GM19324 (cell line): Measurements from ENCODE around the gene NFAT5.
"Not testable (repeated sequence)": the region's sequence is repeated elsewhere in the genome, so short reads cannot be mapped to it uniquely, and the experiment has no call there.

Experiments
- ATAC-seq: cut with Tn5 transposase; IDR thresholded peaks from one replicate; pipeline ENCODE4 v1.9.1; 2021; ENCODE audit warnings: mild to moderate bottlenecking, moderate library complexity; ENCODE audit not compliant: unreplicated experiment, low FRiP score

NFAT5 gene

DNA sequence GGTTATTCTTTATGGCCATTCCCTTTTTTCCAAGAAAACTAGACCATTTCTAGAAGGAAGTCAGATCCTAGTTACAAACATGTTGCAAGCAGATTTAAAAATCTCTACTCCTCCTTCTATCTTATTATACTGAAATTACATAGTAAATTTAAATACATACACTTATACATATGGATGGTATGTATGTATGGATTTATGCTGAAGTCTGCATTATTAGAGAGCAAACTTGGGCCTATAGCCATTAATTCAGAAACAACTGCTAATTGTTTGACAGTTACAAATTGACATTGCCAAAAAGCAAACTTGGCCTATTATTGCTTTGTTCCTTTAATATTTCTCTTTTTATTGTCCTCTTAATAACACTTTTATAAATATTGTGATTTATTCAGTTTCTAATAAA, 67.1 kb downstream of the NFAT5 start:
- no peak for ATAC-seq

DNA sequence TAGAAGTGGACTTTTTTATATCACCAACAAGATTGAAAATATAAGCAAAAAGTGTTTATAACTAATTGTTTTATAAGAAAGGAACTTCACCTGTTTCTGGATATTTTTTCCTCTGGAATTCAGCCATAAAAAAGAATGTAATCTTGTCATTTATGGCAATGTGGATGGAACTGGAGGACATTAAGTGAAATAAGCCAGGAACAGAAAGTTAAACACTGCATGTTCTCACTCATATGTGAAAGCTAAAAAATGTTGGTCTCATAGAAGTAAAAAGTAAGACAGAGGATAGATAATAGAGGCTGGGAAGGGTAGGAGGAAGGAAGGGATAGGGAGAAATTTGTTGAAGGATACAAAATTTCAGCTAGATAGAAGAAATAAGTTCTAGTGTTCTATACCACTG, 67.6 kb downstream of the NFAT5 start:
- no peak for ATAC-seq

DNA sequence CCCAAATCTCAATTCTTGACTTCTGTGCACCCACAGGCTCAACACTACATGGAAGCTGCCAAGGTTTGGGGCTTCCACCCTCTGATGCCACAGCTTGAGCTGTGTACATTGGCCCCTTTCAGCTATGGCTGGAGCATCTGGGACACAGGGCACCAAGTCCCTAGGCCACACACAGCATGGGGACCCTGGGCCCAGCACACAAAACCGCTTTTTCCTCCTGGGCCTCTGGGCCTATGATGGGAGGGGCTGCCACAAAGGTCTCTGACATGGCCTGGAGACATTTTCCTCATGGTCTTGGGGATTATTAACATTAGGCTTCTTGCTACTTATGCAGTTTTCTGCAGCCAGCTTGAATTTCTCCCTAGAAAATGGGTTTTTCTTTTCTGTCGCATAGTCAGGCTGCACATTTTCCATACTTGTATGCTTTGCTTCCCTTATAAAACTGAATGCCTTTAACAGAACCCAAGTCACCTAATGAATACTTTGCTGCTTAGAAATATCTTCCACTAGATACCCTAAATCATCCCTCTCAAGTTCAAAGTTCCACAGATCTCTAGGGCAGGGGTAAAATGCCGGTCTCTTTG, 70.9 kb downstream of the NFAT5 start:
- not testable (repeated sequence) for ATAC-seq

DNA sequence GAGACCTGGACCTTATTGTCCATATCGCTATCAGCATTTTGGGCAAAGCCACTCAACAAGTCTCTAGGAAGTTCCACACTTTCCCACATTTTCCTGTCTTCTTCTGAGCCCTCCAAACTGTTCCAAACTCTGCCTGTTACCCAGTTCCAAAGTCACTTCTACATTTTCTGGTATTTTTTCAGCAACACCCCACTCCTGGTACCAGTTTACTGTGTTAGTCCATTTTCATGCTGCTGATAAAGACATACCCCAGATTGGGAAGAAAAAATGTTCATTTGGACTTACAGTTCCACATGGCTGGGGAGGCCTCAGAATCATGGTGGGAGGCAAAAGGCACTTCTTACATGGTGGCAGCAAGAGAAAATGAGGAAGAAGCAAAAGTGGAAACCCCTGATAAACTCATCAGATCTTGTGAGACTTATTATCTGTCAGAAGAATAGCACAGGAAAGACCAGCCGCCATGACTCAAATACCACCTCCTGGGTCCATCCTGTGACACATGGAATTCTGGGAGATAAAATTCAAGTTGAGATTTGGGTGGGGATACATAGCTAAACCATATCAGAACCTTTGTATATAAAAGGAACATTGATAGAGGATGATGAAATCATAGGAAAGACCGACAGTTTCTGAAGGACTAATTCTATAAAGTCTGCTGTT, 71.6 kb downstream of the NFAT5 start:
- ATAC-seq, result not testable (repeated sequence)

DNA sequence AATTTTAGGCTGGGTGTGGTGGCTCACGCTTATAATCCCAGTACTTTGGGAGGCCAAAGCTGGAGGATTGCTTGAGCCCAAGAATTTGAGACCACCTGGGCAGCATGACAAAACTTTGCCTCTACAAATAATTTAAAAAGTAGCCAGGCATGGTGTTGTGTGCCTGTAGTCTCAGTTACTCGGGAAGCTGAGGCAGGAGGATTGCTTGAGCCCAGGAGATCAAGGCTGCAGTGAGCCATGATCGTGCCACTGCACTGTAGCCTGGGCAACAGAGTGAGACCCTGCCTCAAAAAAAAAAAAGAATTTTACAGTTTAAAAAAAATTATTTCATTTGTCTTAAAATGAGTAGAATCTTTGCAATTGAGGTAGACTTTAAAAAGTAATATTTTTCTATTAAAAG, 78.2 kb downstream of the NFAT5 start:
- ATAC-seq, result not testable (repeated sequence)

DNA sequence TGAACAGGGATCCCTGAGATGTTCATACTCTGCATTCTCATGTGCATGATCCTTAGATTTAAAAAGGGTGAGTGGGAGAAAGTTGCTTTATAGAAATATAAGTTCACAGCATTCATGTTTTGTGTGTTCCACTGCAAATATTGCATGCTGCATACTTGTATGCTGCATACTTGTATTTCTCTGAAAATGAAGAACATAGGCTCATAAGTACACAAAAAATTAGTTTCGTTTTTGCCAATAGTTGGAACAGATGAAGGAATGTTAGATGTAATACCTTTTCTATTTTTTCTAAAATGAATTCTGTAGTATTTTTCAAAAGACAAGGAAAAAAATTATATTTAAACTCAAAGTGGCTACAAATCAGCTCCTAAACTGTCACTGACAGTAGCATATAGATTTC, 79.0 kb downstream of the NFAT5 start:
- no peak for ATAC-seq

DNA sequence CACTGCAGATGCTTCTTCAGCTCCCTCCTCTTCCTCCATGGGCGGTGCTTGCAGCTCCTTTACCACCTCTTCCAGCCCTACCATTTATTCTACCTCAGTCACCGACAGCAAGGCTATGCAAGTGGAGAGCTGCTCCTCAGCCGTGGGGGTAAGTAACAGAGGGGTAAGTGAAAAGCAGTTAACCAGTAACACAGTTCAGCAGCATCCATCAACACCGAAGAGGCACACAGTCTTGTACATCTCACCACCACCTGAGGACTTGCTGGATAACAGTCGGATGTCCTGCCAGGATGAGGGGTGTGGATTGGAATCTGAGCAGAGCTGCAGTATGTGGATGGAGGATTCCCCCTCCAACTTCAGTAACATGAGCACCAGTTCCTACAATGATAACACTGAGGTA, 81.3 kb downstream of the NFAT5 start:
- no peak for ATAC-seq

DNA sequence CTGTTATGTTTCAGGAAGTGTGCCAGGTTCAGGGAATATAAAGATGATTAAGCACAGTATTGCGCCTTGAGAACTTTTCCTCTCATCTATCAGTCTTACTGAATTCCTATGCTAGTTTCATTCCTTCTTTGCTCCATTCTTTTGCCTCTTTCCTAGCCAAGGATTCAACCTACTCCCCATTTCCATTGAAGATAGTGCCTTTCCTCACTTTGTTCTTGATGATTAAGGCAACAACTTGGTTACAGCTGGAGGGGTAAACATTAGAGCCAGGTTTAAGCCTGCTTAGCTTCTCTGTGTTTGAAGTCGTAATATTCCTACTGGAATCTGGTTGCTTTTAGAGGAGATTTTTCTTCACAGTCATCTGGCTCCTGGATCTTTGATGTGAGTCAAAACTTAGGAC, 85.5 kb downstream of the NFAT5 start:
- ATAC-seq, result no peak

DNA sequence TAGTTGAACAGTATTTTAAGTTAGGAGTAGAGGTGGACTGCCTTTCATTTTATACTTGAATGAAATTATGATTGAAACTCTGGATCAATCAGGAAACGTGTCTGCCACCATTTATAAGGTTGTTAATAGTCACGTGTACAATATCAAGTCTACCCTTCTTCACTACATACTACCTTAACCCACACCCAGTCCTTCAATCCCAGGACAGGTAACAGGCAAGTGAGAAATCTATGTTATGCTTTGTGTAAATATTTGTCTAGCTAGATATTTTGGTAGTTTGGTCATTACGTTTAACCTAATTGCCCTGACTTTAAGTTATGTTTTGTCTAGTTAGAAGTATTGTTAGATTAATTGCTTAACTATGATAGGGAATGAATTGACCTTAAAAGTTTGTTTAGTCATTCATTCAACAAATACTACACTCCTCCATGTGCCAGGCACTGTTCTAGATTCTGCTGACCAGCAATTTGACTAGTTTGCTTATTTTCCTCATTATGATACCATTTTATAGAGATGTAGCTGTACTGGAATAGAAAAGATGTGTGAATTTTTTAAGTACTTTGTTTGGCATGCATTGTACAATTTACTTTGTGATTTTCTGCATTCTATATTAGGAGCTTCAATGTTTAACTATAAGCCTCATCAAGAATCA, 88.6 kb downstream of the NFAT5 start:
- ATAC-seq, result no peak

DNA sequence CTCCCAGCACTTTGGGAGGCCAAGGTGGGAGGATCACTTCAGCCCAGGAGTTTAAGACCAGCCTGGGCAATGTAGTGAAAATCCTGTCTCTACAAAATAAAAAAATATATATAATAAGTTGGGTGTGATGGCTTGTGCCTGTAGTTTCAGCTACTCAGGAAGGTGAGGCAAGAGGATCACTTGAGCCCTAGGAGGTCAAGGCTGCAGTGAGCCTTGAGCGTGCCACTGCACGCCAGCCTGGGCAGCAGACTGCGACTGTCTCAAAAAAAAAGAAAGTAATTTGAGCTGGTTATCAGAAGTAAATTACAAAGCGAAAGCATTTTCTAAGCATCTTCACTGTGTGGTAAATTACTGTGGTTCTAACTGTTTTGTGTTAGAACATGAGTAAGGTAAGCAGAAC, 94.4 kb downstream of the NFAT5 start:
- ATAC-seq, result no peak

DNA sequence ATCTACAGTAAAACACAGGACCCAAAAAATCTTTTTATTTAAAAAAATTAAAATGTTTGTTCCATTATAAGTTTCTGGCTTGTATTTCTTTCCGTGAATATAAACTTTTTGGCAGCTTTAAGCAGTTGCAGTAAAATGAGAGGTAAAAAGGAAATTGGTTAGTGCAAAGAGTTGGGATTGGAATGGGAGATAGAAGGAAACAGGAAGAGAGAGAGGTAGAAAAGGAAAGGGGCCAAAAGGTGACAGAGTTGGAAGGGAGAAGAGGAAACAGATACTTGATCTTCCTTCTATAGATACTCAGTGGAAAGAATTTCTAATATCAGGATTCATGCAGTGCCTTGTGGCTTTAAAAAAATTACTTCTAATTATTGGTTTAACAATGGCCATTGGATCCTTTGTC, 97.1 kb downstream of the NFAT5 start:
- no peak for ATAC-seq

DNA sequence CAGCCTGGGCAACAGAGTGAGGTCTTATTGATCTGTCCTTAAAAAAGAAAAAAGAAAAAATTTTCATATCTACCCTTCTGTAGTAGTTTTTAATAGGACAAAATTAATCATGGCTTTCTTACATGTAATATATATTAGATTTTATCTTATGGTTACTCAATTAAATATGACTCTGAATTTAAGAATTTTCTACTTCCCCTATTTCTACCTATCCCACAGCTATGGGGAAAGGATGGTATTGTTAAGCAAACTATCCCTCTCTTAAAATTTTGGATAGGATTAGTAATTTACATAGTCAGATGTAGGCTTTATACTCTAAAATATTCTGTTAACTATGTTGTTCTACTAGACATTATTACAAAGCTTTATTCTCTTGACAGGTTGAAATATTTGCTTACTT, 98.1 kb downstream of the NFAT5 start:
- no peak for ATAC-seq

DNA sequence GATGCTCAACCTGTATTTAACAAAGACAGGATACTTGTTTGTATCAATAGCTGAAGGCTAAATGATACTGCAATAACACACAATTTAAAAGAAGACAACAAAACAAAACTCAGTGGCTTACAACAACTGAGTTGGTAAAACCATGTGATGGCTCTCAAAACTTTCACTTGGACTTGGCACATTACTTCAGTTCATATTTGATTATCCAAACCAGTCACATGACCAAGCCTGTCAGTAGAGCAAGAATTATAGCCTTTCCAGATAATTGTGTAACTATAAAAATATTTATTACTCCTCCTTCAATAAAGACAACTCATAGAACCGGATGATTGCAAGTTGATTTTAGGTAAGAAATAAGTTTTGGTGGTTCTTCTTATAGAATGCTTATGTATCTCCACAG, 103.8 kb downstream of the NFAT5 start:
- ATAC-seq, result no peak

DNA sequence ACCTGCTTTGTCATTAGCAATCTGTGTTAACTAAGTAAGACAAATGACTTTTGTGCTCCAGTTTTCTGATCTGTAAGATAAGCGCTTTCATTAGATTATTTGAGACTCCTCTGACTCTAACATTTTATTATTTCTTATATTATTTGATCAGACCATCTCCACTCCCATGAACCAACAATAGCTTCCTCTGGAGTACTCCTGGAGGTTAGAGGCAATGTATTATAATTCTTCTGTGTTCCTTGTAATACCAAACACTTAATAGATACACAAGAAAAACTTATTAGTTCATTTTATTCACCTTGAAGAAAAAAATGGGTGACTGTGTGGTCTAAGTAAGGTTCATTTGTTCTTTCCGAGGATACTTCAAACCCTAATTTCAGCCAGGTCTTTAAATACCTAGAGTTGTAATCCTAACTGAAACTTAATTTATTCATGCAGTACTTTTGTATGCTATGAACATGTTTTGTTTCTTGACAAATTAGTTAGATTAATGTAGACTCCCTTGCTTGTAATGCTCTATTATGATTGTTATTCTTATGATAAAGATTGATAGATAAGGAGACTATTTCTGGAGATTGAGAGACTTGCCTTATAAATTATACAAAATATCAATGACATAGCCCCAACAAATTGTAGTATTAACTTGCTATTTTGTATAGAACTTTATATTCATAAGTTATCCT, 106.7 kb downstream of the NFAT5 start:
- no peak for ATAC-seq

DNA sequence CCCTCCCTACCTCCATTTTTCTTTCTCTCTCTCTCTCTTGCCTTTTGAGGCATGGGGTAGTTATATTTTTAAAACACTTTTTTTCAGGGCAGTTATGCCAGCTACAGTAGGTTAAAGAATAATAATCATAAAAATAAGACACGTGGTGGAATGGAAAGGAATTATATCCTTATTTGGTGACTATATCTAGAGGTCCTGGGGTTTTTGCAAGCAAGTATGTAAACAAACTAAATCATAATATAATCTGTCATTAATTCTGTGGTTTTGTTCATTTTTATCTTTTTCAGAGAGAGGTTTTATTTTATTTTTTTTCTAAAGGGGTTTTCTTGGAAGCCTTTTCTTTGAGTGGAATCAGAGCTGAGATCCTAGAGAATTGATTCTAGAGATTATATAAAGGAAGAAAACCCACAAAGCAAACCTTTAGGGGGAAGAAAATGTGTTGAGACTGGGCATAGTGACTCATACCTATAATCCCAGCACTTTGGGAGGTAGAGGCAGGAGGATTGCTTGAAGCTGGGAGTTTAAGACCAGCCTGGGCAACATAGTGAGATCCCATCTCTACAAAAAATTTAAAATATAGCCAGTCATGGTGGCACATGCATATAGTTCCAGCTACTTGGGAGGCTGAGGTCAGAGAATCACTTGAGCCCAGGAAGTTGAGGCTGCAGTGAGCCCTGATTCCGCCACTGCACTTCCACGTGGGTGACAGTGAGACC, 107.4 kb downstream of the NFAT5 start:
- no peak for ATAC-seq

DNA sequence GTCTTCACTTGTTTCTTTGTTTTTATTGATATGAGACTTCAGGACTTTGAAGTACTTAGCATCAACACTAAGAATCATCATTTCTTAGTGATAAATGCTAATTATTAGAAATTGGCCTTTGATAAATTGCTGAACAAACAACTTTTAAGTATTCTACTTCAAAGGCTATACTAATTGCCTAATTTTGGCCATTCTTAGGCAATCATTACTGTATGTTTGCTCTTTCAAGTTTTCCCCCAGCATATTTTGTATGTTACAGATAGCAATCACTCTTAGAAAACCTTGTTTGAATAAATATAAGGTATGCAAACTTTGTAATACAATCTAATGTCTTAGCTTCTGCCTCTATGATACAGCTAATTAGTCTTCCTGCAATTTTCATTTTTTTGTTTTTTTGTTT, 114.6 kb downstream of the NFAT5 start:
- ATAC-seq, result no peak

DNA sequence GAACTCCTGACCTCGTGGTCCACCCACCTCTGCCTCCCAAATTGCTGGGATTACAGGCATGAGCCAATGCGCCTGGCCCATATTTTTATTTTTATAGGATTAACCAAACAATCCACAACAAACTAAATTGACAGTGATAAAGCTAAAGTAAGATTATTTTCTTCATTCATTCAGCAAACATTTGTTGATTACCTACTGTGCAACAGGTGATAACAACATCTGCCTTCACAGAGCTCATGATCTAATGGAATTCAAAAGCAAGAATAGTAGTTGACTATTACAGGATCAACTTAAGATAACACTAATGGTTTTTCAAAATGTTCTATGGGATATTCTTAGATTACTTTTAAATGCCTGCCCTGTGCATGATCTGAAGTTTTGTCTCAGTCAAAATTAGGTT, 122.8 kb downstream of the NFAT5 start:
- ATAC-seq, result no peak

DNA sequence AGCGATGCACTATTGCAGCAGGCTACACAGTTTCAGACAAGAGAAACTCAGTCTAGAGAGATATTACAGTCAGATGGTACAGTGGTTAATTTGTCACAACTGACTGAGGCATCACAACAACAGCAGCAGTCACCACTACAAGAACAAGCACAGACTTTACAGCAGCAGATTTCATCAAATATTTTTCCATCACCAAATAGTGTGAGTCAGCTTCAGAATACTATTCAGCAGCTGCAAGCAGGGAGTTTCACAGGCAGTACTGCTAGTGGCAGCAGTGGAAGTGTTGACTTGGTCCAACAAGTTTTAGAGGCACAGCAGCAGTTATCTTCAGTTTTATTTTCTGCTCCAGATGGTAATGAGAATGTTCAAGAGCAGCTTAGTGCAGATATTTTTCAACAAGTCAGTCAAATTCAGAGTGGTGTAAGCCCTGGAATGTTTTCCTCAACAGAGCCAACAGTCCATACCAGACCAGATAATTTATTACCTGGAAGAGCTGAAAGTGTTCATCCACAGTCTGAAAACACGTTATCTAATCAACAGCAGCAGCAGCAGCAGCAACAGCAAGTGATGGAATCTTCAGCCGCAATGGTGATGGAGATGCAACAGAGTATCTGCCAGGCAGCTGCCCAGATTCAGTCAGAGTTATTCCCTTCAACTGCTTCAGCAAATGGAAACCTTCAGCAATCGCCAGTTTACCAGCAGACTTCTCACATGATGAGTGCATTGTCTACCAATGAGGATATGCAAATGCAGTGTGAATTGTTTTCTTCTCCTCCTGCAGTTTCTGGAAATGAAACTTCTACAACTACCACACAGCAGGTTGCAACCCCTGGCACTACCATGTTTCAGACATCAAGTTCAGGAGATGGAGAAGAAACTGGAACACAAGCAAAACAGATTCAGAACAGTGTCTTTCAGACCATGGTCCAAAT, 126.5 kb downstream of the NFAT5 start:
- ATAC-seq, result no peak

DNA sequence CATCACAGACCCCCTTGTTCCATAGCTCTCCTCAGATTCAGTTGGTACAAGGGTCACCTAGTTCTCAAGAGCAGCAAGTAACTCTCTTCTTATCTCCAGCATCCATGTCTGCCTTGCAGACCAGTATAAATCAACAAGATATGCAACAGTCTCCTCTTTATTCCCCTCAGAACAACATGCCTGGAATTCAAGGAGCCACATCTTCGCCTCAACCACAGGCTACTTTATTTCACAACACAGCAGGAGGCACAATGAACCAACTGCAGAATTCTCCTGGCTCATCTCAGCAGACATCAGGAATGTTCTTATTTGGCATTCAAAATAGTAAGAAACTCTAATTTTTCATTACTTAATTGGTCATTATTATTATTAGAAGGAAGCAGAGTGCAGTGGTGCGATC, 128.2 kb downstream of the NFAT5 start:
- no peak for ATAC-seq

DNA sequence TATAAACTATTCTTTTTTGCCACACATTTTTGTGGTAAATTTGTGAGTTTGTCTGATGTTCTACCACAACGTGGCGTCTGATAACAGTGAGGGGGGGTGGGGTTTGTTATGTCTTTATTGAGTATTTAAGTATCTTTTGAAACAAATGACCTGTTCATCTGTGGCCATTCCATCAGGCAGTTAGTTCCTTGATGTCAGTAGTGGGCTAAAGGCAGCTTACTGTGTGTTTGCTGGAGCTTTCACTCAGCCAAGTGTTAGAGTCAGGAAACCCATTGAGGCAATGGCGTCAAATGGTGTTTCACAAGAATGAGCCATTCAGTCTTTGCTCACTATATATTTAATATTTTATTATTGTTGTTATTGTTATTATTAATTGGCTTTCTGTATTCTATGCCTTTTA, 132.6 kb downstream of the NFAT5 start:
- no peak for ATAC-seq
